NCI-H146 treated with DMSO at 0.1 percent for 48 hours (cell line): ENCODE data around the gene CERS3.

ENCODE experiments used
- DNase-seq: peaks from one replicate; lab custom pipeline; 2025; ENCODE audit not compliant: unreplicated experiment; lab: John Stamatoyannopoulos, UW

CERS3 gene

DNA sequence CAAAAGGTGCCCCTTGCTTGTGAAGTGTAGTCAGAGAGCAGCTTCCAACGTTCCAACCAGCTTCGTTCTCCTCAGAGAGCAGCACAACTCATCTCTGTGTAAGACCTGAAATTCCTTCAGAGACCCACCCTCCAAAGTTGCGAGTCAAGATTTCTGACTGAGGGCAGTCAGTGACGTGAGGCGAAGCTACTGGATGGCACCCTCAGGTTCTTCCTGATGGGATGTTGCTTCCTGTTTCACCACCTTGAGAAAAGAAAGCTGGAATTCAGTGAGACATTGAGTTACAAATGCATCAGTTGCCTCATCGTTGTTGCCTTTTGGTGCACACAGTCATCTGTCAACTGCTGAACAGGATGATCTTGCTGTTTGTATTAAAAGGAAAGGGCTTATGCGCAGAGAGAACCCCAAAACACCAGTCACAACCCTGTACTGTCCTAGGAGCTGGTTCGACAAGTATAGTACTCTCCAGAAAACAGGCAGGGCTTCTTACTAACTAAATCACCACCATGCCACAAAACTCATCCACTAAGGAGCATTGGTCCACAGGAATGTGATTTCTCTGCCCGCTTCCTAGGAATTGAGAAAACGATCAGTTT lies at the start of gene CERS3:
TSS of gene CERS3 (minus strand) at position 118 of the 596 bp plus-strand sequence. CDS start 27,101 bp downstream, outside the sequence.
- DNase-seq = no peak

DNA sequence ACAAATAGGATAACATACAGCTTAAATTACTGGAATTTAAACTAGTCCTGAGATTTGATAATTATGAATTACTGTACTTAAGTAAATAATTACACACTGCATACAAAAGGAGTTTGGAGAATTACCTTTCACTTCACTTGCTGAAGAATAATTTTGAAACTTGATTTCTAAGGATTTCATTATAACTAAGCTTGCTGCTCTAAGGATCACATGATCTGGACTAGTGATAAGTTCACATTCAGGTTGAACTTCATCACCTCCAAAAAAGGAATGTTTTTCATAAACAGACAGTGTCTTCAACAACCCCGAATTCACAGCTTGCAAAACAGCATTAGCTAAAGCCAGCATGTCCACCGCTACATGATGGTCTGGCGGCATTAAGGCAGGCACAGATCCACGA lies 44.8 kb upstream of the CERS3 start:
- no peak for DNase-seq

DNA sequence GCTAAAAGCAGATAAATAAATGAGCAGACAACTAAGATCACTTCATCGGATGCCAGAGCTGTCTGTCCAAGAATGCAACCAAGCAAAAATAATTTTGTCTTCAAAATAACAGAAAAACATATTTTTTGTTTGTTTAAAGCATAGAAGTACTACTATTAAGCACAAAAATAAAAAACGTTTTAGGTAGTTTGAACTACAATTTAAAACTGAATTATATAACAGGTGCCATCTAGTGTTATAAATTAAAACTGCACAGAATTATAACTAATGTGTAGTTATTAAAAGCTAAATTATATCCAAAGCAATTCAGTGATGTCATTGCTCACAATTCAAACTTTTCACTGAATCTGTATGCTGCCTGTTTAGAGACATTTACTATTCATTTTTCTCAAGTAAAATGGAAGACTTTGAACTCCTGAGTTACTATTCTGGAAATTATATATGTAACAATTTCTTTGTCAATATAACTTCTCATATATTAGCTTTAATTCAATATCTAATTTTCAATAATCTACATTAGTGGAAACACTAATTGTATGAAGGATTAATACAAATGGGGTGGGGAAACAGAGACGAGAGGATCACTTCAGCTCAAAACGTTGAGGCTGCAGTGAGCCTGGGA lies 43.7 kb upstream of the CERS3 start:
- DNase-seq = no peak

DNA sequence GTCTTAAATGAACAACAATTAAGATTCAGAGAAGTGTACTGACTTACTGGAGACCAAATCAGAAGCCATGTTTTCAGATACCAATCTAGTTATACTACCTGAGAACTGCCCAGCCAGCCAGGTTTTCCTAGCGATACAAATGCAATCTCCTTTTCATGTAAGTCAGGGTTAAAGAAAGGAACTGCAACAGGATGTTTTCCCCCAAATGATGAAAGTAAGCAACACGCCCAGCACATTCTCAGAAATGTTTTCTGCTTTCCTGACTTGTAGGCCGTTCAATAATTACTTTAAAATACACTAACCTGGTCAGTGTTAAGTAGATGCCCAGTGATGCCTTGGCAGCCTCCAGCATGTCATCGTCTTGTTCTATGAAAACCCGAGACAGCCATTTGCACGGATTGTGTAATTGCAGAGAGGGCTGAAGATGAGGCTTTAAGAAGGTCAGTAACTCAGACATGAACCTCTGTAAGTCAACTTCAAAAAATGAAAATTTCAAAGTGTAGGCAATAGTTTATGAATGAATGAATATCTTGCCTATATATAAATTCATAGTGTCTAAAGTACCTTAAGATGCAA lies 42.9 kb upstream of the CERS3 start:
- no peak for DNase-seq

DNA sequence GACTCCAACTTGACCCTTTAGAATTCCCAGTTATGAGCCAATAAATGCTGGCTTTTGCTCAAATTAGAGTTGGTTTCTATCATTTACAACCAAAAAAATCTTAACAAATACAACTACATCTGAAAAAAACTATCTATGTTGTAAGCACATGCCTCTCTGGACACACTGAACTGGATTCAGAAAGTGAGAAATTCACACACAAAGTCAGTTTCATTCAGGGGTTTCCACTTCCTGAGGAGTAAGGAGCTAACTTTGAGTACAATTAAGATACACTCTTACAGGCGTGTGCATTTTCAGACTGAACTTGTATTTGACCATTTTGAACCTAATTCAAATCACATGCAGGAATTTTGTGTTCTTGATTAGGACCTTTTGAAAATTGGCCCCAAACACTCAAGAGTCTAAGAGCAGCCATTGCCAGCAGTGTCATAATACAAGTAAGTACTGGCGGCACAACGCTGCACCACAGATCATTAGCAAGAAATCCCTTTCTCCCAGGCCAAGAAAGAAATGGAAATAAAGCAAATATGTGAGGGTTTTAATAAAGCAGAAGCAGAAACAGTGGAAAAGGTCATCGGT lies 42.1 kb upstream of the CERS3 start:
- no peak for DNase-seq

DNA sequence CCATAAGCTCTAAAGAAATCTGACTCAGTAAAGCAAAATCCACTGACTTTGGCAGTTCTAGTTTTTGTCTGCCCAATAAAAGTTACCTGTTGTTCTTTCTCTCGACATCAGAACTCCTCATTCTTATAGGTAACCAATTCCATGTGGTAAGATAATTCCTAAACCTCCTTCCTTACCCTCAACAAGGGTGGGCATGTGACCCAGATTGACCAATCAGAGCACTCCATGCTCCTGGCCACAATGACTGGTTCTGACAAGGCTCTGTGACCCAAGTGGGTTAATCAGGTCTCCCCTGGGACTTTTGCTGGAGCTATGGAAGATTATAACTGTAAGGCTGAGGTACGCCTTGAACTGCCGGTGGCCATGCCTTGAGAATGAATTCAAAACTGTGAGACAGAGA lies 41.5 kb upstream of the CERS3 start:
- no peak for DNase-seq

DNA sequence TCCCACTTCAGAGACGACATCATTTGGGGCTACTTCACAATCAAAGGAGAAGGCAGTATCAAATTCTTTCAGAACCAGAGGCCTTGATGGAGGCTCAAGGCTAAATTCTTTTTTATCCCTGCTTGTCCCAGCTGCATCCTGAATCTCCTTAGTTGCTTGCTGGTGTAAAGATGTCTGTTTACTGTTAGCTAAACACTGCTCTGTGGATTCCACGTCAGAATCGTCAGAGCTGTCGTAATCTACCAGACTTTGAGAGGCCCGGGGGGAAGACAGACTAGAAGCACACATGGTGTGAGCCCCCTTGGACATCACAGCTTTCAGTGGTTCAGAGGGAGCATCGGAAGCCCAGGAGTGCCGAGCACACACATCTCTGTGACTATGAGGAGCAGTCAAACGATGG lies 40.6 kb upstream of the CERS3 start:
- no peak for DNase-seq

DNA sequence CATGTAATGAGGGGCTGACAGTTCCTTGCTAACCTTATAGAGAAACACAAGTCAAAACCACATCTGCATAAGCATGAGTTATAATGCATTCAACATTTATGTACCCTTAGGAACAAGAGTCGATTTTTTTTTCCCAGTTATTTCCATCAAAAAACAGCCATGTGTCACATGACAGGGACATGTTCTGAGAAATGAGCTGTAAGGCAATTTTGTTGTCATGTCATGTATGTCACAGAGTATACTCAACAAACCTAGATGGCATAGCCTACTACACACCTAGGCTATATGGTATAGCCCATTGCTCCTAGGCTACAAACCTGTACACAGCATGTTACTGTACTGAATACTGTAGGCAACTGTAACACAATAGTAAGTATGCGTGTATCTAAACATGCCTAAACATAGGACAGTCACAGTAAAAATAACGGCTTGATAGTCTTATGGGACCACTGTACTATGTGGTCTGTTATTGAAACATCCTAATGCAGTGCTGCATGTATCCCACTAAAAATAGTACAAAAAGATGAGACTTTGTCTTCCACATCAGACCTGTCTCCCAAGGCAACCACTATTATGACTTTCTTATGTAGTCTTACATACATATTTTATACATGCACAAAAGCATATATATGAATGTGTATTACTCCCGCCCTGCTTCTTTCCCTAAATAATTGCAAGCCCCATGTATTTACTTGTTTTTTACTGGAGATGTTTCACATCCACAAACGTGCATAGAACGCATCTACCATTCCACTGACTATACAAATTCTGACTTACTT lies 38.3 kb upstream of the CERS3 start:
- no peak for DNase-seq

DNA sequence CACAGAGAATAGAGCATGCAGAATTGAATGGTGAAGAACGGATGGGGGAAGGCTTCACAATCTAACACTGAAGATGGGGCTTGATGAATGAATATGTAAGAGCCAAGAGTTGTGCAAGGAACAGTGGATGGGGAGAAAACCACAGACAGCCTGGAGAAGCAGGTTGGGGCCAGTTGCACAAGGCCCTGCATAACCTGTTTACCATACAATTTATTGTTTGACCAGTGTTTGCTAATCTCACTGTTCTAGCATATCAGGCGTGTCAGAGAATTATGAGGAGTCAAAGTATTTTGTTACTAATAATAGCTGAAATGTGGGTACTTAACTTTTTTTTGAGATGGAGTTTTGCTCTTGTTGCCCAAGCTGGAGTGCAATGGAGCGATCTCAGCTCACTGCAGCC lies 36.8 kb upstream of the CERS3 start:
- no peak for DNase-seq

DNA sequence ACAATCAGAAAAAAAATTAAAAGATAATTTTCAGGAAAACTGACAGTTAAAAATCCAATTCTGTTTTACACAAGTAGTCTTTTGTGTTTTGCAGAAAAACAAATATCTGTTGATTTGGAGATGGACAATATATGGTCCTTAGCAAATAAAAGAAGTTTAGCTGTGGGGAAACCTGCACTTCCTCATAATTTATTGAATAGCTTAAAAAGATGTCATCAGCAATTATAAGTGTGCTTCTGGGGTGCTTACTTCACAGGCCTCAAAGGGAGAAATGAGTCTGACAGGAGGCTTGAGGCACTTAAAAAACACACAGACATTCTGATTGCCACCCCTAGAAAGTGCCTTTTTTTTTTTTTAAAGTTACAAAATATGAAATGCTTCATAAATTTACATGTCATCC lies 31.6 kb upstream of the CERS3 start:
- DNase-seq = no peak

DNA sequence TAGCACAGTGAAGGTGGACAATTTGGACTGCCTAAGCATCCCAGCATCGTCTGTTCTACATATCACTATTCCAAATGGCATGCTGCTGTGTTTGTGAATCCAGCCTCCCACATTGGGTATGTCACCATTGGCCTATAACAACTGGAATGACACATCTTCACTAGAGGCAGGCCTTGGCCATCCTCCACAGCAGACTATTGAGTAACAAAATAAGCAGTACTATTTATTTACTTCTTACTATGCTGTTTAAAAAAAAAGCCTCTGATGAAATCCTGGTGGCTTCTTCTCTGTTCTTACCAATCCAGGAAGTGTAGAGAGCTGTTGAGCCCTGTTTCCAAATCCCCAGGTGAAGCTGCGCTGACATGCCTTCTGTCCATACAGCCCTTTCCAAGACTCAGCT lies 30.6 kb upstream of the CERS3 start:
- no peak for DNase-seq

DNA sequence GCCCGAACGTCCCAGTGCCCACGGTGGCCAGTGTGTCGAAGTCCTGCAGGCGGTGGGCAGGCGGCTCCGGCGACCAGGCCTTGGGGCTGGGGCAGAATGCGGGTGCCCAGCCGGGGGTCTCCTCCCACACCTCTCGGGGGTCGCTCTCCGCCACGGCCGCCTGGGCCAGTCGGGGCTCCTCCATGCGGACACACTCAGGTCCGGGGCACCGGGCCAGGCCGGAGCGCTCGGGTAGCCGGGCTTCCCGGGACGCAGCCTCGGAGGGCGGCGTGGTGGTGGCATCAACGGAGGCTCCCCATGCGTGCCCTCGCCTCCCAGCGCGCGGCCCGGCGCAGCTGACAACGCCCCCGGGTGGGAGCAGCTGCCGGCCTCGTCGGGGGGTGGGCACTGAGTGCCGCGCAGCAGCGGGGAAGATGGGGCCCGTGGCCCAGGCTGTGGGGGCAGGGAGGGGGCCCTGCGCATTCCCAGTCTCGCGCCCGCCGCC lies 30.1 kb upstream of the CERS3 start:
- DNase-seq = no peak

DNA sequence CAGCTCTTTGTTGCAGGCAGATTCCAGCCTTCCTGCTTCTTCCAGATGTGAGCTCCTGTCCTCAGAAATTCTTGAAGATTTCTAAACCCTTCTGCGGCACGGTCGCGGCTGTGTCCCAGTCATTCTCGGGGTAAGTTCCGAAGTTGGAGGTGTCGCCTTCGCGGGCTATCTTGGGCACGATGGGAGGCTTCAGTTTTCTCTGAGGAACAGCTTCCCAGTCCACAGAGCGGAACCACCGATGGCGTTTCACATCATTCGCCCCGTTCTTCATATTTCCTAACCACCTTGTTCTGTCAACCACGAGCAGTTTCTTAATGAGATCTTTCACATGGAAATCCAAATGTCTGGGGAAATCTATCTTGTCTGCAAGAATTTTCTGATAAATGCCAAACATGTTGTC lies 24.7 kb upstream of the CERS3 start:
- no peak for DNase-seq

DNA sequence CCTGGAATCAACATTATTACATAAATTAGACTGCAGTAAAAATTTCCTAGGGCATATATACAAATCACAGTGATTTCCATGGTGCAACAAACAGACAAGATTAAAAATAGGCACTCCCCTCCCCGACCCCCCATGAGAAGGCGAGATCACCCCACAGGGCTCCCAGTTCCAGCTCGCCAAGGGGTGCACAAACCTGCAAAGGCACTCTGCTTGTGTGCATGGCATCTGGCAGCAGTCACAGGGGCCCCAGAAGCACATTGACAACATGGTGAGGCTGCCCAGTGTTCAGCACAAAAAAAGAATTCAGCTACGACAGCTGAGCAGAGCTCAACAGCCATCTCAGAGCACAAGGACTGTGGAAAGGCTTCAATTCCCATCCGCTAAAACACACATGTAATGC lies 19.2 kb upstream of the CERS3 start:
- no peak for DNase-seq

DNA sequence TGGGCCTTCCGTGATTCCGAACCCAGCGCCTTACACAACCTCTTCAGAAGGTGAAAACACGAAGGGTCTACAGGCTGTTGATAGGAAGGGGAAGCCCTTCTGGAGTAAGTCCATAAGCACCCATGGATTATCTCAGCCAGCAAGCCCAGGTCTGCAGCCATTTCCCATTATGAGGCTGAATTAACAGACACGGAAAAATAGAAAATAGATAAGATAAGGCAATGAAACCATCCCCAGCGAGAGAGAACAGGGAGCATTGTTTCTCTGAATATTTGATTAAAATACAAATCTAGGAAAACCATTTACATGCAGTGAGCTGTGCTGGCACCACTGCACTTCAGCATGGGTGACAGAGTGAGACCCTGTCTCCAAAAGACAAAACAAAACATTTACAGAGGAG lies 16.2 kb upstream of the CERS3 start:
- no peak for DNase-seq

DNA sequence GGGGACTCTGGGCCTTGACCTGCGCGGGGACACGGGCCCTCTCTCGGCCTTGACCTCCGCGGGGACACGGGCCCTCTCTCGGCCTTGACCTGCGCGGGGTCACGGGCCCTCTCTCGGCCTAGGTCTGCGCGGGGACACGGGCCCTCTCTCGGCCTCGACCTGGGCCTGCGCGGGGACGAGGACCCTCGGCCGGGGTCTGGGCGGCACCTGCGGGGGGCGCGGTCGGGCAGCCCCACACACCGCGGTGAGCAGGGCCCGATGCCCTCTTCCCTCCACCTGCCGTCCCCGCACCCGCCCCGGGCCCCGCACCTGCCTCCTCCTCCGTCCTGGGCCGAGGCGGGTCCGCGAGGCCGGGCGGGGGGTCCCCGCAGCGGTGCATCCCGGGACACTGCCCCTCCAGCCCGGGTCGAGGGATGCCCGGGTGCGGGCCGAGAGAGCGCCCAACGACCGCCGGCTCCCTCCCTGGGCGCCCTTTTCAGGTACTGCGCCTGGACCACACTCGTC lies 15.6 kb upstream of the CERS3 start:
- DNase-seq = no peak

DNA sequence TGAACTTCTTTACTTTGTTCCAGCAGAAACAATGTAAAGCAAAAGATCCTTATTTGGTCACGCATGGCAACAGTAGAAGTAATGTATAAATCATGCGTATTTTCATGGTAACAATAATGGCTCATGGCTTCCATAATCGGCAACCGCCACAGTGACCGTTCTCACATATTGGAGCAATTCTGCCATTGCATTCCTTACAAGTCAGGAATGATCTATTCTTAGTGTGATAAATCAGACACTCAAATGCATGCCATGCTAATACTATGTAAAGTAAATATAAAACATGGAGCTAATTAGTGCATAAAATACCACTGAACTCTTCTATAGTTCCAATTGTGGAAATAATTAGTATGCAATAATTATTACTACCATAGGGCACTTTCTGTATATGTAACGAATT lies 13.5 kb upstream of the CERS3 start:
- no peak for DNase-seq

DNA sequence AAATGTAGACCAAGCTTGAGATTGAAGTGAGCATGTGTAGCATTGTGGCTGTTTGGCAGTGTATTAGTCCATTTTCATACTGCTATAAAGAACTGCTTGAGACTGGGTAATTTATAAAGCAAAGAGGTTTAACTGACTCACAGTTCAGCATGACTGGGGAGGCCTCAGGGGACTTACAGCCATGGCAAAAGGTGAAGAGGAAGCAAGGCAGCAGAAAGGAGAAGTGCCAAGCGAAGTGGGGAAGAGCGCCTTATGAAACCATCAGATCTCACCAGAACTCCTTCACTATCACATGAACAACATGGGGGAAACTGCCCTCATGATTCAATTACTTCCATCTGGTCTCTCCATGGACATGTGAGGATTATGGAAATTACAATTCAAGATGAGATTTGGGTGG lies 8.6 kb upstream of the CERS3 start:
- no peak for DNase-seq

DNA sequence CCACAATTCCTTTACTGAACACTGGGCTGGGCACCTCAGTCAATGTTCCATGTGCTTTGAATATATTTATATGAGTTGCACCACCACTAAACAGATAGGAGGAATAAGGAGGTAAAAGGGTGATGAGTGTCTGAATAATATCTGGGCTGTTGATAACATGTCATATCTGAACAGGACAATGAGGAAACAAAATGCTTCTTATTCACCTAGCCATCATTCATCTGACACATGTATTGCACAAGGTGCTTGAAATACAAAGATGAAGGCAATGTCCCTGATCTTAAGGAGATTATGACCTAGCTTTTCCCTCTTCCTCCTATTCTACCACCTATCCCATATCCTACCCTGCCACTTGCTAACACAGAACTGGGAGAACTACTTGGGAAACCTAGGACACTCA lies 8.0 kb upstream of the CERS3 start:
- DNase-seq = no peak

DNA sequence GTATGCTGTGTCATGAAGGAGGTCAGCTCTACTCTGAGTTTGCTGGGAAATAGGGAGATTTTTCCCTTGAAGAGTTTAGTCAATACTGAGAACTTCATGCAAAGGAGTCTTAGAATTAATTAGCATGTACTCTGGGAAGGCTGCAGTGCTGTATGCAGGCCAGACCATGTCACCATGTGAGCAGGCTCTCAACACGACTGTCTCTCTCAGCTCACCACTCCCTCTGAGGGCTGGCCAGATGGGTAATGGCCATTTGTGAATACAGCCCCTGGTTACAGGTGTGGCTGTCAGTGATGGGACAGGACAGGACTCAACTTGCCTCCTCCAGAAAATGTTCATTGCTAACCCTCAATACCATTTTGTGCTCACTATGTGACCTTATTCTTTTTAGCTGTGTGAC lies 5.1 kb upstream of the CERS3 start:
- no peak for DNase-seq

DNA sequence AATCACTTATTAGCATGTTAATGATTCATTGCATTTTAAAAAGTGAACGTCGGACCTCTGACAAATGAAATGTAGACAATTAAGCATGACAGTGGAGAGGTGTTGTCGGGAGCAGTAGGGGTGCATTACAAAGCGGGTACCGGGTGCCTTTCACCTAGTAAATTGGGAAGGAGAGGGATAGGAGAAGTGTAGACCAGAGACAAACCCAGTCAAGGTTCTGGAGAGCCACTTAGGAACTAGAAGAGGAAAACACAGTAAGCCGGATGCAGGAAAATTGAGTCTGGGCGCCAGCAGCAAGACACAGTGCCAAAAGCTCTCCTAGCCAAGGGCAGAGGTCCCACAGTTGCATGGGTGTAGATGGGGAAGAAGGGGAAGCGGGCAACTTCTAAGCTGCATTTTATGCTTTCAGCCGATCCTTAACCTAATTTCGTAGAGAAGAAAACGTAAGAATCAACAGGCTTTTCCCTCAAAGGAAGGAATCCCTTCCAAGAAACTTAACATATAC lies 3.1 kb upstream of the CERS3 start:
- no peak for DNase-seq
